Gastroesophageal sphincter (tissue), 4 donors: ENCODE results near the gene PSG5. TPM values are rescaled to one million over a fixed set of nuclear protein-coding genes. Genes with fewer than 3 reads are reported as not detected.
"Not testable (repeated sequence)": the region's sequence is repeated elsewhere in the genome, so short reads cannot be mapped to it uniquely, and the experiment has no call there.

ENCODE experiments used
- ATAC-seq: fragments of 150-250 bp; one replicate; pipeline ENCODE4 v1.9.1; 2016; ENCODE audit warnings: mild to moderate bottlenecking, moderate library complexity
- H3K27ac ChIP-seq, 4 donors: fragments of 200-600 bp; sonication (generic) in 3 of 4; 1 replicate in 3 of 4; 2 replicates in 1 of 4; pipeline ENCODE4 v1.5.1; 2016 to 2019
- H3K27me3 ChIP-seq: fragments of 200-600 bp; sonication (generic); one replicate; pipeline ENCODE4 v1.5.1; 2019
- H3K36me3 ChIP-seq, 2 donors: fragments of 200-600 bp; sonication (generic); one replicate each; pipeline ENCODE4 v1.5.1; 2019; ENCODE audit warnings: control low read depth in 1 of 2
- H3K4me1 ChIP-seq, 3 donors: fragments of 200-600 bp; sonication (generic); 1 replicate in 2 of 3; 2 replicates in 1 of 3; pipeline ENCODE4 v1.5.1; 2016 to 2019; ENCODE audit warnings: control low read depth in 2 of 3
- H3K4me3 ChIP-seq, 2 donors: fragments of 200-600 bp; sonication (generic); one replicate each; pipeline ENCODE4 v1.5.1; 2019; ENCODE audit warnings: mild to moderate bottlenecking in 1 of 2, moderate library complexity in 1 of 2
- H3K9me3 ChIP-seq, 3 donors: fragments of 200-600 bp; sonication (generic); one replicate each; pipeline ENCODE4 v1.5.1; 2017 to 2019; ENCODE audit warnings: control low read depth in 2 of 3
- CTCF ChIP-seq, 4 experiments: fragments of 200-600 bp in 2 of 4; fragments of 450-650 bp in 2 of 4; sonication (generic) in 1 of 4; IDR thresholded peaks; one replicate each; pipeline ENCODE4 v1.5.1; 2017 to 2019; ENCODE audit warnings: antibody characterized with exemption in 4 of 4, mild to moderate bottlenecking in 2 of 4, moderate library complexity in 2 of 4
- EP300 ChIP-seq: sonication (generic); formaldehyde crosslinking; IDR thresholded peaks from one replicate; pipeline ENCODE4 v1.6.1; 2017; ENCODE audit warnings: antibody characterized with exemption, mild to moderate bottlenecking
- POLR2A ChIP-seq, 2 donors: fragments of 450-650 bp; IDR thresholded peaks; one replicate each; pipeline ENCODE4 v1.6.1; 2017; ENCODE audit warnings: antibody characterized with exemption in 2 of 2, mild to moderate bottlenecking in 2 of 2, moderate library complexity in 1 of 2
- POLR2AphosphoS5 ChIP-seq: sonication (generic); formaldehyde crosslinking; IDR thresholded peaks from one replicate; pipeline ENCODE4 v1.6.1; 2017; ENCODE audit warnings: antibody characterized with exemption
- WGBS, 2 donors: methylation state at CpG; one replicate each; pipeline ENCODE4 v1.1.5; 2018; ENCODE audit warnings: low coverage in 1 of 2; 5-methylcytosine and 5-hydroxymethylcytosine counted together
- total RNA-seq, 4 donors: library from RNA; depleted of rRNA; stranded (reverse); fragments of >200 nt; gene quantifications; one replicate each; pipeline ENCODE4 v1.1.0, GENCODE V29; 2016

The PSG5 gene
- total RNA-seq, 4 donors from 2014 or later, result not detected

GRCh38 chr19:43148233-43148632 lies 38.1 kb downstream of the PSG5 start:
- WGBS, 2 donors, result 38 to 64% methylated on average over 1 of the region's 1 CpG
- H3K4me1 ChIP-seq, result no peaks in the 10 kb centered on the region
- TF ChIP-seq EP300 (no peak), POLR2A (IDR thresholded peaks at IDR 0.05) (no peak), CTCF (IDR thresholded peaks at IDR 0.05) (no peak)
- no peak overlapping the region for H3K4me3 ChIP-seq
- no peak overlapping the region for H3K27ac ChIP-seq
- H3K9me3 ChIP-seq, result no peaks in the 10 kb centered on the region
- H3K36me3 ChIP-seq, result no peaks in the 10 kb centered on the region
- no peak for ATAC-seq
- H3K27me3 ChIP-seq, result peaks cover 5% of the 10 kb centered on the region

GRCh38 chr19:43141763-43142162 lies 44.6 kb downstream of the PSG5 start:
- not testable (repeated sequence) for H3K9me3 ChIP-seq, H3K4me1 ChIP-seq, ATAC-seq, H3K27me3 ChIP-seq, H3K4me3 ChIP-seq, H3K36me3 ChIP-seq, H3K27ac ChIP-seq
- WGBS, 2 donors, result 60 to 80% methylated on average over 1 of the region's 1 CpG

GRCh38 chr19:43132696-43133095 lies 53.6 kb downstream of the PSG5 start:
- no peaks in the 10 kb centered on the region for H3K27me3 ChIP-seq
- TF ChIP-seq EP300 (no peak), POLR2A (IDR thresholded peaks at IDR 0.05) (no peak), CTCF (IDR thresholded peaks at IDR 0.05) (no peak), POLR2AphosphoS5 (no peak)
- WGBS, 2 donors, result 52 to 81% methylated on average over 4 to 5 of the region's 6 CpGs

GRCh38 chr19:43131281-43131842 lies 55.0 kb downstream of the PSG5 start:
- H3K27me3 ChIP-seq, H3K9me3 ChIP-seq, H3K4me1 ChIP-seq, H3K36me3 ChIP-seq, H3K4me3 ChIP-seq, ATAC-seq, H3K27ac ChIP-seq: not testable (repeated sequence)
- 69 to 76% methylated on average over 7 of the region's 8 CpGs for WGBS, 2 donors

More at GRCh38 chr19:43132696-43133095, 53.6 kb downstream of the PSG5 start:
- Histone ChIP-seq H3K4me1 (no peaks in the 10 kb centered on the region), H3K36me3 (no peaks in the 10 kb centered on the region), H3K27ac (no peak overlapping the region), H3K4me3 (no peak overlapping the region), H3K9me3 (no peaks in the 10 kb centered on the region)
- ATAC-seq, result no peak

- H3K27me3 ChIP-seq, H3K4me3 ChIP-seq, H3K4me1 ChIP-seq, H3K27ac ChIP-seq, ATAC-seq, H3K36me3 ChIP-seq, H3K9me3 ChIP-seq: not testable (repeated sequence)
- 75 to 85% methylated on average over 6 to 7 of the region's 7 CpGs for WGBS, 2 donors
Measured at GRCh38 chr19:43129197-43129596, 57.1 kb downstream of the PSG5 start.

- not testable (repeated sequence) for H3K27ac ChIP-seq, H3K36me3 ChIP-seq, H3K27me3 ChIP-seq, ATAC-seq, H3K9me3 ChIP-seq, H3K4me1 ChIP-seq, H3K4me3 ChIP-seq
- 55 to 64% methylated on average over 3 of the region's 3 CpGs for WGBS, 2 donors
Measured at GRCh38 chr19:43127336-43127735, 59.0 kb downstream of the PSG5 start.

GRCh38 chr19:43126720-43127119 lies 59.6 kb downstream of the PSG5 start:
- H3K27ac ChIP-seq, result no peak overlapping the region
- 67 to 73% methylated on average over 3 to 4 of the region's 4 CpGs for WGBS, 2 donors
- TF ChIP-seq CTCF (IDR thresholded peaks at IDR 0.05) (no peak), POLR2A (IDR thresholded peaks at IDR 0.05) (no peak), POLR2AphosphoS5 (no peak)
- no peaks in the 10 kb centered on the region for H3K4me1 ChIP-seq
- no peaks in the 10 kb centered on the region for H3K9me3 ChIP-seq
- no peak for ATAC-seq
- H3K4me3 ChIP-seq, result no peak overlapping the region
- H3K36me3 ChIP-seq, result no peaks in the 10 kb centered on the region
- H3K27me3 ChIP-seq, result peaks cover 10% of the 10 kb centered on the region
